GM19438 (cell line): Measurements from ENCODE around the gene RUFY1.
"Not testable (repeated sequence)": the region's sequence is repeated elsewhere in the genome, so short reads cannot be mapped to it uniquely, and the experiment has no call there.

Source experiments
- ATAC-seq: cut with Tn5 transposase; IDR thresholded peaks from one replicate; pipeline ENCODE4 v1.9.1; 2021; ENCODE audit warnings: low read depth; ENCODE audit not compliant: unreplicated experiment

RUFY1 gene

DNA sequence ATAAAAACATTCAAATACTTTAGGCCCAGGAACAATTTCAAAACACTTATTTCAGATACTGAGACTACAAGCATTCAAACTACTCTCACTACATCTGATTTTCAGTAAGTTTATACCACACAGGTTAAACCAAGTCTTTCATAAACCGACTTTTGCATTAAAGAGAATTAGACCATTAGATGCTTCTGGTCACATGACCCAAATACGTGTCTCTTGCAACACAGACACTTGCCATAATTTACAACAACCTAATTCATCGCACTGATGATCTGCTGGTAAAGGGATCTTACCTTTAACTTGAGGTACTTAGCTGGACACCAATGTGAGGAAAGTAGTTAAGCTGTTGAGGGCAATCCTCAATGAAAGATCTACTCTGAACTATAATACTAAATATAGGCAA, 69.9 kb downstream of the RUFY1 start:
- ATAC-seq = no peak

DNA sequence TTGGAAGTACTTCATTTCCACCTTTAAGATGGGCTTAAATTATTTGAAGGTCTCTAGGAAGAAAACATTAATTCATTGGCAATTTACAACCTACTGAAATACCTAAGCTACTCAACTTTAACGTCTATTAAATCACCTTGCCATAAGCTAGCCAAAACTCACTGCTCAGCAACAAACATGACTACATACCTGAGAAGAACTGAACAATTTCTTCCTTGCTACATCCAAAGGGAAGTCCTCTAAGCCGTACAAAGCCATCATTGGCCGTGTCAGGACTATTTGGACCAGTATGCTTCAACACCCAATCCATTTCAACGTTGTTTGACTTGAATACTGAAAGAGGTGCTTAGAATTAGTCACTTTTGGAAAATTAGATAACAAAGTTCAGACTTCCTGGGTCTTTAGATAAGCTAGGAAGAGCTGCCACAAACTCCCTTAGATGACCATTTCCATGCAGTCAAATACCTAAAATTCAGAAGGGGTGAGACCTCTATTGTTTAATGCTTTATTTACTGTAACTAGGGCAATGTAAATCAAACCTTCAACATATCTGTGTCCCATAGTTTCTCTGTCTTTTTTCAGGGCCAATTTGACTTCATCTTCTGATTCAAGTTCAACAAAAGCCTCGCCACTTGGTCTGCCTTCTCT, 70.5 kb downstream of the RUFY1 start:
- no peak for ATAC-seq

DNA sequence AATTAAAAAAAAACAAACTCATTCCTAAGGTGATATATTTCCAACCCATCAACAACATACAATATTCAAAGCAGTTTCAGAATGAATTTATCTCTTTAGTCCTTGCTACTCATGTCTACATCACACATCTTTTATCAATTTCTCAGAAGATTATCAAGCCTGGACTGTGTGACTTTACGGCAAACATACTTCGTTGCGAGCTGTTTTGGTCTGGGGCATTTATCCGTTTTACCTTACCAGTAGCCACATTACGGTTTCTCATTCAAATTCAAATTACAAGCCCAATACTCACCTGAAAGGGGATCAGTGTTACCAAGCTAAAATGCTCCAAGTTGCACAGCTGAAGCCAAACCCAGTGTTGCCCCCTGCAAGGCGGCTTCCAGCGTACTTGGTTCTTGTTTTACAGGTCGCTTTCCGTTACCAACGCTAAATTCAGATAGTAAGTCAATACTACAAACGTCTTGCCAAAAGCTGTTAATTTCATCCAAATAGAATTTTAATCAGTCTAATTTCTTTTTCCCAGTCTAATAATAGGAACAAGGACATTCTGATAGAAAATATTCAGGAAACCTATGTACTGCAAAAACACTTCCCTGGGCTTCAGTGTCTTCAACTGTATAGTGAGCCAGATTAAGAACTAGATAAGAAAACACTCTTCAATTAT, 71.3 kb downstream of the RUFY1 start:
- no peak for ATAC-seq

- ATAC-seq = peak; percentile 60
Observed at GRCh38 chr5:179623003-179623905, 72.9 kb downstream of the RUFY1 start, which contains the start of gene HNRNPH1. HNRNPH1 (minus strand) TSS chr5:179623671; CDS start chr5:179623133, 538 bp downstream.

DNA sequence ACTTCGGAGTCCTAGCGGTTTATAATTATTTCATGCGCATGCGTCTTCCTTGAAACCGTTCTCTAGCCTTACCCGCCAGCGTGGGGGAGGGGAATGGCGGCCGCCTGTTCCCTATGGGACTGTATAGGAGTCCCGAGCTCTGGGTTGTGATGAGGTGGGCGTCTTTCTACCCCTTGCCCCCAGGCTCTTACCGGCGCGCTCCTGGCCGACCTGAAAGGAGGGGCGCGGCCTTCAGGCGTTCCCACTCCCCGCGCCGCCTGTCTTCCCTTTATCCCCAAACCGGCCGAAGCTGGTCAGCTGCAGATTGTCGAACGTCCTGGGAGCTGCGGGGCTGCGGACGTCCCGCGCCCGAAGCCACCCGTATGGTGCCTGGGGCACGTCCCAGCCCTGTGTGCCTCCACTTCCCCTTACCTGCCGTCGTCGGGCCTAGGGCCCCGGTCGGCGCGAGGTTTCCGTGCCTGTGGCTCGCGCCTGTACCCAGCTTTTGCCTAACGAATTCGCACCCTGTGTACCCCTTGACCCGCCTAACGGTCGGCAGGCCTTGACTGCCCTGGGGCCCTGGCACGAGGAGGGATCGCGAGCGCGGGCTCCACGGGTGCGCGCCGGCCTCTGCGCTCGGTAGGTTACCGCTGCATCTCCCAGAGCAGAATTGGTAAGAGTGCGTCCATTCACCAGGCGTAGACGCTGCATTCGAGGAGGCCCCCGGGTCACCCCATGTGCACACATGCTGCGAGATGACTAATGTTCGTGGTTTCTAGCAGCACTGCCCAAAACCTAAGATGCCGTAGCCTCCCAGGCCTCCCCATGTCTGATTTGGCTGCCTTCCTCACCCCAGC, 73.8 kb downstream of the RUFY1 start:
- ATAC-seq = peak; percentile 21

DNA sequence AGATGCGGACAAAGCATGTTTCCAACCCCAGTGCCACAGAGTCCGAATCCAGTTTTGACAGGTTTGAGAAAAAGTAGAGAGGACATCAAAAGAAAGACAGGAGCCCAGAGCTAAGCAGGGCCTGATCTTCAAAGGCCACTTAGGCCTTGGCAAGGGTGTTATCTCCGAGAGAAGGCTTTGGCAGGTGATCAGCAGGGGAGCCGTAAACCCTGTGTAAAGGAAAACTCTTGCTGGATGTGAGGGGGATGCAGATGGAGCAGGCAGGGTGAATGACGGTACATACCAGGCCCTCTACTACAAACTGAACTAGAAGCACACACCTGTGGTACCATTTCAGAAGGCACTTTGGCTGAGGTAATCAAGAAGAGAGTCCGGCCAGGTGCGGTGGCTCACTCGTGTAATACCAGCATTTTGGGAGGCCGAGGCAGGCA, 74.5 kb downstream of the RUFY1 start:
- ATAC-seq = no peak

GRCh38 chr5:179633501-179634369, 83.4 kb downstream of the RUFY1 start:
- ATAC-seq = peak; percentile 57

DNA sequence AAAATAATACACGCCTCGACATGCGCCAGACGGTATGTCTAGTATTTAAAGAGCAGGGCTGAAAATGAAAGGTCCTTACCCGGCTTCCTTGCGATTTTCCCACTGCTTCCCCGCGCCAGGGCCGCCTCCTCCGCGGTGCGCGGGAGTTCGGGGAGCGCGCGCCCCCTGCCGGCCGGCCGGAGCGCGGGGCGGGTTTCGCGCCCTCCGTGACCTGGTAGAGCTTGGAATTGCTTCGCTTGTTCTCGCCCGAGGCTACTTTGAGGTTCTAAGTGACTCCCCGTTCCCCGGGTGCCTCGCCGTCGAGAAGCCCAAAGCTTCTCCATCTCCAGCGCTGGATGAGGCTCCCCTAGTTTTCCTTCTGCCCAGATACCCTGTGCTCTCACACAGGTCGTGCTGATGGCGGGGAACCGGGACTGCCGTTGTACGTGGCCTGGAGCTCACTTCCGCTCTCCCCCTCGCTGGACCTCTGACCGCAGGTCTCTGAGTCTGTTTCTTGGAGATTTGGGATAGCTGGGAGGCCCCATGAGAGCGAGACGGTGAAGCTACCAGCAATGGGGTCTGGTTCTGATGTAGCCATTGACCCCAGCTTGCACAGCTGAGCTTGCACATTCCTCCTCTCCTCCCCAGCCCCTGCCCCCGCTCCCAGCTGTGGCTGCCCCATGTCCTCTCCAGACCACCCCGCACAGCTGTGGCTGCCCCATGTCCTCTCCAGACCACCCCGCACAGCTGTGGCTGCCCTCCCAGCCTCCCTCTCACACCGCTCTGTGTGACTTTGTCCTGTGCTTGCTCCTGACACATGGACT, 84.2 kb downstream of the RUFY1 start:
- peak; percentile 91 for ATAC-seq

GRCh38 chr5:179639296-179639695, 88.9 kb downstream of the RUFY1 start:
- ATAC-seq = not testable (repeated sequence)

DNA sequence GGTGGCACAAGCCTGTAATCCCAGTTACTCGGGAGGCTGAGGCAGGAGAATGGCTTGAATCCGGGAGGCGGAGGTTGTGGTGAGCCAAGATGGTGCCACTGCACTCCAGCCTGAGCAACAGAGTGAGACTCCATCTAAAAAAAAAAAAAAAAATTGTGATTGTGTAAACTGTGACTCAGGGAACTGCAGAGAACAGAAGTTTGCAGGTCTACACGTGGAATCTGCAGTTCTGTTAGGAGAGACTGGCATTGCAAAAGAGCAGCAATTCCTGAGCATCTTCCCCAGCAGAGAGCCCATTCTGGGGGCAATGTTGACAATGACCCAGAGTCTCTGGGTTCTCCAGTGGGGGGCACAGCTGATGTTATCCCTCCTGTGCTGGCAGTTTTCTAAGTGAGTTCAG, 91.4 kb downstream of the RUFY1 start:
- not testable (repeated sequence) for ATAC-seq

GRCh38 chr5:179642626-179643025, 92.3 kb downstream of the RUFY1 start:
- ATAC-seq = not testable (repeated sequence)

DNA sequence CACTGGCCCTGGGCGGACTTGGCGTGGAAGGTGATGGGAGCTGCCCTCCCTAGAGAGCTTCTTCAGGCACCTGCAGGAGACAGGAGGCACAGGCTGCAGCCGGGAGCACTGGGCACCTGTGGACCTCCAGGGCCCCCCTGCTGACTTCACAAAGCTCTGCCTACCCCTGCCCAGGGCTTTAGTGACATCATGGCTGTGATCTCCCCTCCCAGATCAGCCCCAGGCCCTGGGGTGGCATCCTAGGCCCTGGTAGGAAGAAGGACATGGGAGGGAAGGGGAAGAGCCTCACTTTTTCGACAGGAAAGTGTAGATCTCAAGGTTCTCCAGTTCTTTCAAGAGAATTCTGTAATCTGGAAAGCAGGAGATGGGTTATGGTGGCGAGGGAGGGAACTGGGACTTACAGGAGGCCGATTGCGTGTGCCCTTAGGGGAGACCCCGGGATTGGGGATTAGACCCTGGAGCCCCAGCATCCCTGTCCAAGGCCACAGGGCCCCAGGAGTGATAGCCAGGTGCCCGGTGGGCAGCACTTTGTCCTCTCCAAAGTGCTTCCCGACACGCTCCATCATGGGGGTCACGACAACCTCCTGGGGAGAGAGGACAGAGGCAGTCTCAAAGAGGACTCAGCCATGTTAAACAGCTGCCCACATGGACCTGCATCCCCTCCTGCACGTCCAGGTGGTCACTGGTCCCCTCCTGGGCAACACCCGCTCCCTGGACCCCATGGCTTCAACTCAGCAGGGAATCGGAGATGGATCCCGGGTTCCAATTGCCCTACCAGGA, 93.0 kb downstream of the RUFY1 start:
- not testable (repeated sequence) for ATAC-seq

GRCh38 chr5:179644766-179645165, 94.4 kb downstream of the RUFY1 start:
- ATAC-seq = not testable (repeated sequence)

GRCh38 chr5:179648410-179648809, 98.1 kb downstream of the RUFY1 start:
- no peak for ATAC-seq

DNA sequence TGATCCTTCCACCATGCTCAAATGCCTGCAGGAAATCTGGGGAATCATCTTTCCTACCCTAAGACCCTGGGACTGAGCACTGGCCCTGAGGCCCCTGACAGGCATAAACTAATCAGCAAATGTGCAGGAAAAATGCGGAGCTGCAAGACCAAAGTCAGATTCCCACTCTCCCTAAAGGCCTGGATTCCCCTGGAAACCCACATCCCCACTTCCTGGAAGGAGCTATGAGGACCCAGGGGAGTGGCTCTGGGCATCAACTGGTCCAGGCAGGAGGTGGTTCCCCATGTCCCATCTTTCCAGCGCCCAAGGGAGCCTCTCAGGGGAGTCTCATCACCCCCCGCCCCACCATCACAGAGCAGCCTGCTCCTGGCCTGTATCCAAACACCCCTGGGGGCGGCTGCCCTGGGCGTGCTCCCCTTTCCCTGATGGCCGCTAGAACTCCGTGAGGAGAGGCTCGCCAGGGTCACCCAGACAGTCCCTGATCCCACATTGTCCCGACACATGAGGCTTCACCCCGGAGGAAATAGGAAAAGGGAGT, 98.9 kb downstream of the RUFY1 start:
- ATAC-seq = not testable (repeated sequence)

- not testable (repeated sequence) for ATAC-seq
Observed at GRCh38 chr5:179650245-179650644, 99.9 kb downstream of the RUFY1 start.

DNA sequence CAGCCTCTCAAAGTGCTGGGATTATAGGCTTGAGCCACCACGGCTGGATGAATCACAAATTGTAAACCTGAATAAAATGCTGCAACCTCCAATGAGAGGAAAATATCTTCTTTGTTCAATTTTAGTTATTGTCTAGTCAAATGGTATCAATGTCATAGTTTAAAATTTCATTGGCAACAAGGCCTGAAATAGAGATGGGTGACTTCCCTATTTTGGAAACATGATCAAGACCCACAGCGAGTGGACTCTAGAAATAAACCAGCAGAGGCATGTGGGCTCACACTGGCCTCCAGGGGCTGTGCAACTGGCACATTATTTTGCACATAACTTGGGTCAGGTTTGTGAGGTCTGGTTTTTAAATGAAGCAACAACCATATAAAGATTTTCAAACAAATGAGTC, 102.8 kb downstream of the RUFY1 start:
- ATAC-seq = not testable (repeated sequence)
